Gastrocnemius medialis (tissue), 4 donors: ENCODE measurements around the gene OSCP1.

Source experiments
- POLR2A ChIP-seq, 2 donors: fragments of 450-650 bp; IDR thresholded peaks; one replicate each; pipeline ENCODE4 v1.6.1; 2017; ENCODE audit warnings: antibody characterized with exemption in 2 of 2, mild to moderate bottlenecking in 2 of 2, moderate library complexity in 2 of 2
- TF ChIP-seq, protein P1 (sequence below), 5 experiments: fragments of 450-650 bp in 3 of 5; fragments of 200-600 bp in 2 of 5; sonication (generic) in 2 of 5; IDR thresholded peaks in 4 of 5; conservative IDR thresholded peaks in 1 of 5; 1 replicate in 4 of 5; 2 replicates in 1 of 5; pipeline ENCODE4 v1.5.1; 2016 to 2019; ENCODE audit warnings: antibody characterized with exemption in 5 of 5, mild to moderate bottlenecking in 3 of 5, moderate library complexity in 3 of 5

DNA sequence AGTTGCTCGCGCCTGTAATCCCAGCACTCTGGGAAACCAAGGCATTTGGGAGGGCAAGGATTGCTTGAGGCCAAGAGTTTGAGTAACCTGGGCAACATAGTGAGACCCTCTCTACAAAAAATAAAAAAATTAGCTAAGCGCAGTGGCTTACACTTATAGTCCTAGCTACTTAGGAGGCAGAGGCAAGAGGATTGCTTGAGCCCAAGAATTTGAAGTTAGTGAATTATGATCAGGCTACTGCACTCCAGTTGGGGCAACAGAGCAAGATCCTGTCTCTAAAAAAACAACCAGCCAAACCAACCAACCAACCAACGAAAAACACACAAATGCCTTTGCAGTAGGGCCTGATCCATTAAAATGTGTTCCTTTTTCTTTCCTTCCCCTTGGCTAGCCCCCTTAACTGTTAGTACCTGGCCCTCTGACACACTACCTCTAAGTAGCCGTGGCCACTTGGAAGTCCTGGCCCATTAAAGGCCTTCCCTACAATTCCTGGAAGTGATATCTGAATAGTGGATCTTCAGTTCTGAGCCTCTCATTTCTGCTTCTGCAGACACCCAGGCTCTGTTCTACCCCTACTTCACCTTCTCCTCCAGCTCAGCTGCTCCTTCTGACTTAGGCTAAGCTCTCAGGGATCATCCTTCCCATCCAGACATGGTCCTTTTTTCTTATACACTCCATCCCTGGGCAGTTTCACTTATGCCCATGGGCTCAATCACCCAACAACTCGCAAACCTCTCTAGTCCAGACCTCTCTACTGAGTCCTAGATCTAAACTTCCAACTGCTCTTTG is 3.5 kb upstream of the OSCP1 start:
- no peak for TF ChIP-seq POLR2A (IDR thresholded peaks at IDR 0.05)
- TF ChIP-seq, protein P1, sequence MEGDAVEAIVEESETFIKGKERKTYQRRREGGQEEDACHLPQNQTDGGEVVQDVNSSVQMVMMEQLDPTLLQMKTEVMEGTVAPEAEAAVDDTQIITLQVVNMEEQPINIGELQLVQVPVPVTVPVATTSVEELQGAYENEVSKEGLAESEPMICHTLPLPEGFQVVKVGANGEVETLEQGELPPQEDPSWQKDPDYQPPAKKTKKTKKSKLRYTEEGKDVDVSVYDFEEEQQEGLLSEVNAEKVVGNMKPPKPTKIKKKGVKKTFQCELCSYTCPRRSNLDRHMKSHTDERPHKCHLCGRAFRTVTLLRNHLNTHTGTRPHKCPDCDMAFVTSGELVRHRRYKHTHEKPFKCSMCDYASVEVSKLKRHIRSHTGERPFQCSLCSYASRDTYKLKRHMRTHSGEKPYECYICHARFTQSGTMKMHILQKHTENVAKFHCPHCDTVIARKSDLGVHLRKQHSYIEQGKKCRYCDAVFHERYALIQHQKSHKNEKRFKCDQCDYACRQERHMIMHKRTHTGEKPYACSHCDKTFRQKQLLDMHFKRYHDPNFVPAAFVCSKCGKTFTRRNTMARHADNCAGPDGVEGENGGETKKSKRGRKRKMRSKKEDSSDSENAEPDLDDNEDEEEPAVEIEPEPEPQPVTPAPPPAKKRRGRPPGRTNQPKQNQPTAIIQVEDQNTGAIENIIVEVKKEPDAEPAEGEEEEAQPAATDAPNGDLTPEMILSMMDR (IDR thresholded peaks at IDR 0.05 in 4 of 5, conservative IDR thresholded peaks at IDR 0.05 in 1 of 5): no peak
